Fibroblast of villous mesenchyme (primary cell): ENCODE data around the gene MAPK12. TPM values are rescaled to one million over a fixed set of nuclear protein-coding genes. Genes with fewer than 3 reads are reported as not detected.

Source experiments
- DNase-seq: peaks from one replicate; pipeline ENCODE4 v3.0.0-alpha.2; 2010; ENCODE audit warnings: low read depth
- H3K4me3 ChIP-seq: 2 replicates; pipeline ENCODE4 v1.5.1; 2011; ENCODE audit warnings: low read depth, mild to moderate bottlenecking, low read length
- total RNA-seq: library from RNA; depleted of rRNA; stranded (reverse); fragments of >200 nt; gene quantifications from 2 replicates; pipeline ENCODE4 v1.2.3, GENCODE V29; 2012
- TF ChIP-seq, protein P1 (sequence below): IDR thresholded peaks from 2 replicates; pipeline ENCODE4 v1.5.1; 2012; ENCODE audit warnings: low read depth, mild to moderate bottlenecking, low read length; ENCODE audit not compliant: insufficient read depth

The MAPK12 gene
- total RNA-seq, 1 donor = 42.7 TPM

GRCh38 chr22:50281384-50281760, 19.9 kb upstream of the MAPK12 start:
- no peak for DNase-seq
- H3K4me3 ChIP-seq = no peak overlapping the region
- TF ChIP-seq, protein P1, sequence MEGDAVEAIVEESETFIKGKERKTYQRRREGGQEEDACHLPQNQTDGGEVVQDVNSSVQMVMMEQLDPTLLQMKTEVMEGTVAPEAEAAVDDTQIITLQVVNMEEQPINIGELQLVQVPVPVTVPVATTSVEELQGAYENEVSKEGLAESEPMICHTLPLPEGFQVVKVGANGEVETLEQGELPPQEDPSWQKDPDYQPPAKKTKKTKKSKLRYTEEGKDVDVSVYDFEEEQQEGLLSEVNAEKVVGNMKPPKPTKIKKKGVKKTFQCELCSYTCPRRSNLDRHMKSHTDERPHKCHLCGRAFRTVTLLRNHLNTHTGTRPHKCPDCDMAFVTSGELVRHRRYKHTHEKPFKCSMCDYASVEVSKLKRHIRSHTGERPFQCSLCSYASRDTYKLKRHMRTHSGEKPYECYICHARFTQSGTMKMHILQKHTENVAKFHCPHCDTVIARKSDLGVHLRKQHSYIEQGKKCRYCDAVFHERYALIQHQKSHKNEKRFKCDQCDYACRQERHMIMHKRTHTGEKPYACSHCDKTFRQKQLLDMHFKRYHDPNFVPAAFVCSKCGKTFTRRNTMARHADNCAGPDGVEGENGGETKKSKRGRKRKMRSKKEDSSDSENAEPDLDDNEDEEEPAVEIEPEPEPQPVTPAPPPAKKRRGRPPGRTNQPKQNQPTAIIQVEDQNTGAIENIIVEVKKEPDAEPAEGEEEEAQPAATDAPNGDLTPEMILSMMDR = no peak

- H3K4me3 ChIP-seq = no peak overlapping the region
- TF ChIP-seq, protein P1 = no peak
- DNase-seq = no peak
These were observed 19.4 kb upstream of the MAPK12 start for GRCh38 chr22:50280708-50281383.

DNA sequence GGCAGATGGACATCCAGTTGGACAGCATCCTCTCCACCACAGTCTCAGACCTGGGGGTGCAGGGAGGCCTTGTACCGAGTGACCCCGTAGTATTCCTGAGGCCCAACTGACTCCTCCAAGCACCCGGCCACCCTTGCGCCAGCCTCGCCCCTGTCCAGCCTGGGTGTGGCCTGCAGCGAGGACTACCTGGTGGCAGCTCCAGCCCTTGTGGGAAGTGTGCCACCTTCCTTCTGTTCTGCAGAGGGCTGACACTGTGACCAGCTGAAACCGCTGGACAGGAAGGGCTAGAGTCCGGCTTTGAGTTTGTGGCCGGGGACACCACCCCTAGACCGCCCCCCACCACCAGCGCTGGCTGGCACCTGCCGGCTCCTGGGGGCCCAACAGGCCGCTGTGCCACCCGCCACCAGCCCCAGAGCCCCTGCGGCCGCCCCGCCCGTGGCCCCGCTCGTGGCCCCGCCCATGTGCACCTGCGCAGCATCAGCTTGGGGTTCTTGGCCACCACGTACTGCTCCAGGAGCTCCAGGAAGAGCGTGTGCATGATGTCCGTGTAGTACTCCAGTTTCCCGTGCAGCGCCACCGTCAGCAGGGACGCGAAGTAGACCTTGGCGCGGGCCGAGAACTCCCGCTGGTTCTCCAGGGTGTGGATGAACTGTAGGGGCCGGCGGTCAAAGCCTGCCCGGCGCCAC, 18.7 kb upstream of the MAPK12 start:
- TF ChIP-seq, protein P1 = no peak
- H3K4me3 ChIP-seq = no peak overlapping the region
- no peak for DNase-seq

GRCh38 chr22:50278956-50279619, 17.6 kb upstream of the MAPK12 start:
- H3K4me3 ChIP-seq = no peak overlapping the region
- TF ChIP-seq, protein P1 = no peak
- DNase-seq = no peak

- H3K4me3 ChIP-seq = no peak overlapping the region
These were observed 17.0 kb upstream of the MAPK12 start for GRCh38 chr22:50278461-50278860.

GRCh38 chr22:50277761-50278160, 16.3 kb upstream of the MAPK12 start:
- DNase-seq = no peak
- TF ChIP-seq, protein P1 = no peak
- H3K4me3 ChIP-seq = no peak overlapping the region

More at GRCh38 chr22:50278461-50278860, 17.0 kb upstream of the MAPK12 start:
- DNase-seq = no peak
- TF ChIP-seq, protein P1 = no peak
